HG03442 (cell line): ENCODE results near the gene QRFP.
A peak's percentile ranks its signal among the peaks of the same experiment; 100 is the strongest.

Source experiments
- ATAC-seq: cut with Tn5 transposase; IDR thresholded peaks from one replicate; pipeline ENCODE4 v1.9.1; 2021; ENCODE audit warnings: mild to moderate bottlenecking, moderate library complexity; ENCODE audit not compliant: unreplicated experiment

QRFP gene

GRCh38 chr9:130878295-130878694, 18.3 kb downstream of the QRFP start:
- ATAC-seq, result no peak

GRCh38 chr9:130877300-130877699, 19.3 kb downstream of the QRFP start:
- ATAC-seq, result no peak

- ATAC-seq, result no peak
These were observed 21.8 kb downstream of the QRFP start for GRCh38 chr9:130874783-130875182.

- ATAC-seq, result no peak
These were observed 22.6 kb downstream of the QRFP start for GRCh38 chr9:130873966-130874365.

GRCh38 chr9:130872912-130873503, 23.6 kb downstream of the QRFP start:
- ATAC-seq, result no peak

GRCh38 chr9:130872508-130872907, 24.1 kb downstream of the QRFP start:
- no peak for ATAC-seq

- no peak for ATAC-seq
These were observed 24.5 kb downstream of the QRFP start for GRCh38 chr9:130872093-130872492.

- no peak for ATAC-seq
These were observed 25.1 kb downstream of the QRFP start for GRCh38 chr9:130871395-130872062.

- ATAC-seq, result peak; percentile 77
These were observed 25.9 kb downstream of the QRFP start for GRCh38 chr9:130870491-130871381.

- no peak for ATAC-seq
These were observed 27.4 kb downstream of the QRFP start for GRCh38 chr9:130869250-130869649.

GRCh38 chr9:130868230-130868629, 28.4 kb downstream of the QRFP start:
- no peak for ATAC-seq

- no peak for ATAC-seq
These were observed 29.1 kb downstream of the QRFP start for GRCh38 chr9:130867556-130867955.

GRCh38 chr9:130866474-130866965, 30.1 kb downstream of the QRFP start:
- ATAC-seq, result no peak

GRCh38 chr9:130865921-130866320, 30.7 kb downstream of the QRFP start:
- ATAC-seq, result no peak

GRCh38 chr9:130864541-130864940, 32.1 kb downstream of the QRFP start:
- ATAC-seq, result no peak

- ATAC-seq, result no peak
These were observed 33.9 kb downstream of the QRFP start for GRCh38 chr9:130862747-130863146.

GRCh38 chr9:130862217-130862616, 34.4 kb downstream of the QRFP start:
- ATAC-seq, result no peak

- ATAC-seq, result no peak
These were observed 35.0 kb downstream of the QRFP start for GRCh38 chr9:130861372-130862180.

- no peak for ATAC-seq
These were observed 35.9 kb downstream of the QRFP start for GRCh38 chr9:130860458-130861316.
